Glutamatergic neuron (in vitro differentiated cells): ENCODE results near the gene MAGI1. TPM values are rescaled to one million over a fixed set of nuclear protein-coding genes. Genes with fewer than 3 reads are reported as not detected.

Experiments used
- DNase-seq: peaks from one replicate; pipeline ENCODE4 v3.0.0; 2022
- H3K27ac Mint-ChIP-seq: one replicate; pipeline ENCODE4 v1.8.0; 2020; ENCODE audit warnings: mild to moderate bottlenecking, mixed read lengths, inconsistent platforms; ENCODE audit not compliant: unreplicated experiment
- H3K27me3 Mint-ChIP-seq: one replicate; pipeline ENCODE4 v1.8.0; 2020; ENCODE audit warnings: mild to moderate bottlenecking, moderate library complexity, mixed read lengths, inconsistent platforms; ENCODE audit not compliant: unreplicated experiment
- H3K36me3 Mint-ChIP-seq: one replicate; pipeline ENCODE4 v1.8.0; 2020; ENCODE audit warnings: mild to moderate bottlenecking, mixed read lengths, inconsistent platforms; ENCODE audit not compliant: unreplicated experiment
- H3K4me1 Mint-ChIP-seq: one replicate; pipeline ENCODE4 v1.8.0; 2020; ENCODE audit warnings: mild to moderate bottlenecking, low read depth, mixed read lengths, inconsistent platforms; ENCODE audit not compliant: unreplicated experiment
- H3K4me3 Mint-ChIP-seq: one replicate; pipeline ENCODE4 v1.8.0; 2020; ENCODE audit warnings: mild to moderate bottlenecking, mixed read lengths, inconsistent platforms; ENCODE audit not compliant: unreplicated experiment
- H3K9me3 Mint-ChIP-seq: one replicate; pipeline ENCODE4 v1.8.0; 2020; ENCODE audit warnings: mild to moderate bottlenecking, moderate library complexity, mixed read lengths, inconsistent platforms; ENCODE audit not compliant: unreplicated experiment
- CTCF ChIP-seq: fragments of 200-600 bp; sonication (generic); IDR thresholded peaks from one replicate; pipeline ENCODE4 v1.5.0; 2021; ENCODE audit not compliant: partially characterized antibody, unreplicated experiment
- total RNA-seq: library from RNA; stranded (reverse); fragmentation: NEBNext Ultra II Directional; extraction: Animal tissue kit (Norgen Biotek cat#: 25700); gene quantifications from one replicate; pipeline ENCODE4 v1.2.1, GENCODE V29; 2021; ENCODE audit not compliant: unreplicated experiment

MAGI1 gene
- total RNA-seq, 1 donor from 2014 or later, result 46.5 TPM

- DNase-seq, result no peak
- Mint-ChIP-seq H3K36me3 (no peaks in the 10 kb centered on the region), H3K27ac (no peak overlapping the region), H3K4me3 (no peak overlapping the region), H3K27me3 (no peaks in the 10 kb centered on the region), H3K4me1 (no peaks in the 10 kb centered on the region), H3K9me3 (no peaks in the 10 kb centered on the region)
- no peak for TF ChIP-seq CTCF
These were observed 39.3 kb upstream of the MAGI1 start for GRCh38 chr3:66077973-66078372.

GRCh38 chr3:66076861-66077470 is 38.2 kb upstream of the MAGI1 start:
- DNase-seq, result no peak

GRCh38 chr3:66075281-66075680 is 36.6 kb upstream of the MAGI1 start:
- Mint-ChIP-seq H3K4me3 (no peak overlapping the region), H3K36me3 (no peaks in the 10 kb centered on the region), H3K9me3 (no peaks in the 10 kb centered on the region), H3K4me1 (no peaks in the 10 kb centered on the region), H3K27me3 (no peaks in the 10 kb centered on the region), H3K27ac (no peak overlapping the region)
- DNase-seq, result no peak
- no peak for TF ChIP-seq CTCF

More at GRCh38 chr3:66076861-66077470, 38.2 kb upstream of the MAGI1 start:
- no peaks in the 10 kb centered on the region for H3K27me3 Mint-ChIP-seq
- no peak overlapping the region for H3K4me3 Mint-ChIP-seq
- TF ChIP-seq CTCF, result no peak
- H3K4me1 Mint-ChIP-seq, result no peaks in the 10 kb centered on the region
- no peaks in the 10 kb centered on the region for H3K36me3 Mint-ChIP-seq
- no peak overlapping the region for H3K27ac Mint-ChIP-seq
- H3K9me3 Mint-ChIP-seq, result no peaks in the 10 kb centered on the region

GRCh38 chr3:66073464-66074141 is 34.9 kb upstream of the MAGI1 start:
- Mint-ChIP-seq H3K27ac (no peak overlapping the region), H3K4me3 (no peak overlapping the region), H3K9me3 (peaks cover 4% of the 10 kb centered on the region), H3K36me3 (peaks cover 4% of the 10 kb centered on the region), H3K4me1 (no peaks in the 10 kb centered on the region), H3K27me3 (no peaks in the 10 kb centered on the region)
- DNase-seq, result no peak
- TF ChIP-seq CTCF, result no peak

GRCh38 chr3:66068255-66068654 is 29.5 kb upstream of the MAGI1 start:
- Mint-ChIP-seq H3K36me3 (peaks cover 4% of the 10 kb centered on the region), H3K9me3 (peaks cover 8% of the 10 kb centered on the region), H3K4me1 (no peaks in the 10 kb centered on the region), H3K27ac (no peak overlapping the region), H3K27me3 (no peaks in the 10 kb centered on the region), H3K4me3 (no peak overlapping the region)
- DNase-seq, result no peak
- no peak for TF ChIP-seq CTCF
